Uterus (tissue), 2 donors: ENCODE data around the gene CSN3.

Experiments used
- POLR2A ChIP-seq, 2 donors: fragments of 450-650 bp; IDR thresholded peaks; one replicate each; pipeline ENCODE4 v1.6.1; 2016; ENCODE audit warnings: antibody characterized with exemption in 2 of 2, mild to moderate bottlenecking in 1 of 2, moderate library complexity in 1 of 2
- TF ChIP-seq, protein P1 (sequence below), 4 experiments: fragments of 200-600 bp in 2 of 4; fragments of 450-650 bp in 2 of 4; sonication (generic) in 2 of 4; IDR thresholded peaks; one replicate each; pipeline ENCODE4 v1.5.1; 2016 to 2019; ENCODE audit warnings: antibody characterized with exemption in 4 of 4, mild to moderate bottlenecking in 2 of 4, moderate library complexity in 1 of 4

- TF ChIP-seq, protein P1, sequence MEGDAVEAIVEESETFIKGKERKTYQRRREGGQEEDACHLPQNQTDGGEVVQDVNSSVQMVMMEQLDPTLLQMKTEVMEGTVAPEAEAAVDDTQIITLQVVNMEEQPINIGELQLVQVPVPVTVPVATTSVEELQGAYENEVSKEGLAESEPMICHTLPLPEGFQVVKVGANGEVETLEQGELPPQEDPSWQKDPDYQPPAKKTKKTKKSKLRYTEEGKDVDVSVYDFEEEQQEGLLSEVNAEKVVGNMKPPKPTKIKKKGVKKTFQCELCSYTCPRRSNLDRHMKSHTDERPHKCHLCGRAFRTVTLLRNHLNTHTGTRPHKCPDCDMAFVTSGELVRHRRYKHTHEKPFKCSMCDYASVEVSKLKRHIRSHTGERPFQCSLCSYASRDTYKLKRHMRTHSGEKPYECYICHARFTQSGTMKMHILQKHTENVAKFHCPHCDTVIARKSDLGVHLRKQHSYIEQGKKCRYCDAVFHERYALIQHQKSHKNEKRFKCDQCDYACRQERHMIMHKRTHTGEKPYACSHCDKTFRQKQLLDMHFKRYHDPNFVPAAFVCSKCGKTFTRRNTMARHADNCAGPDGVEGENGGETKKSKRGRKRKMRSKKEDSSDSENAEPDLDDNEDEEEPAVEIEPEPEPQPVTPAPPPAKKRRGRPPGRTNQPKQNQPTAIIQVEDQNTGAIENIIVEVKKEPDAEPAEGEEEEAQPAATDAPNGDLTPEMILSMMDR (IDR thresholded peaks at IDR 0.05): no peak
- no peak for TF ChIP-seq POLR2A (IDR thresholded peaks at IDR 0.05)
Observed at GRCh38 chr4:70298051-70298450, 55.7 kb downstream of the CSN3 start.
